Stimulated activated CD4-positive, alpha-beta T cell treated with anti-CD3 and anti-CD28 coated beads, TNF-alpha, amount 100 ng/mL, for 24 hours (primary cell): Measurements from ENCODE around the gene CFAP20DC.
"Not testable (repeated sequence)": the region's sequence is repeated elsewhere in the genome, so short reads cannot be mapped to it uniquely, and the experiment has no call there.

Source experiments
- DNase-seq, 3 experiments: peaks; one replicate each; pipeline ENCODE4 v3.0.0-alpha.2; 2020; ENCODE audit warnings: low read depth in 3 of 3

Gene CFAP20DC

GRCh38 chr3:58696813-58697212 lies 353.0 kb downstream of the CFAP20DC start:
- not testable (repeated sequence) for DNase-seq

- DNase-seq: no peak
Measured at GRCh38 chr3:58696093-58696492, 353.7 kb downstream of the CFAP20DC start.

GRCh38 chr3:58695284-58695683 lies 354.5 kb downstream of the CFAP20DC start:
- not testable (repeated sequence) for DNase-seq

- no peak for DNase-seq
Measured at GRCh38 chr3:58693940-58694850, 355.6 kb downstream of the CFAP20DC start.

GRCh38 chr3:58692484-58692883 lies 357.3 kb downstream of the CFAP20DC start:
- no peak for DNase-seq
